ENCODE data around the gene TTC21A. TPM values are rescaled to one million over a fixed set of nuclear protein-coding genes. Genes with fewer than 3 reads are reported as not detected.

TTC21A gene
- total and polyA plus RNA-seq, 8 donors: 3.1 to 31.3 (median 6.1) TPM

- H3K4me1 ChIP-seq: peaks cover 0 to 10% (median 0%) of the 10 kb centered on the region in 3 donors
- no peak for ATAC-seq
These were observed 7.0 kb upstream of the TTC21A start for GRCh38 chr3:39100500-39100886.

GRCh38 chr3:39101022-39101689, 6.3 kb upstream of the TTC21A start:
- FAIRE-seq (no peak), DNase-seq (peak in 2 of 6 donors; percentile 49 to 51), ATAC-seq (peak; percentile 47 to 79 (median 68))
- H3K27ac ChIP-seq: no peak overlapping the region
- peak; percentile 29 to 50 (median 42) for TF ChIP-seq CTCF (IDR thresholded peaks at IDR 0.05)
- H3K4me3 ChIP-seq: no peak overlapping the region
- peaks cover 0 to 17% (median 0%) of the 10 kb centered on the region in 3 donors for H3K4me1 ChIP-seq
- WGBS, 2 donors: 77 to 84% methylated on average over 5 of the region's 5 CpGs
- H3K36me3 ChIP-seq: peaks cover 0 to 25% (median 23%) of the 10 kb centered on the region in 3 donors
- H3K9me3 ChIP-seq: no peaks in the 10 kb centered on the region
- no peaks in the 10 kb centered on the region for H3K27me3 ChIP-seq
- intact Hi-C loops (cut with DNase I): no loop called here

More at GRCh38 chr3:39100500-39100886, 7.0 kb upstream of the TTC21A start:
- WGBS, 2 donors: 86 to 92% methylated on average over 9 of the region's 9 CpGs
- DNase-seq (peak in 2 of 6 donors; percentile 47 to 57), FAIRE-seq (no peak)
- intact Hi-C loops (cut with DNase I): no loop called here
- Histone ChIP-seq H3K9me3 (no peaks in the 10 kb centered on the region), H3K27ac (no peak overlapping the region), H3K36me3 (peaks cover 0 to 25% (median 23%) of the 10 kb centered on the region in 3 donors), H3K27me3 (no peaks in the 10 kb centered on the region), H3K4me3 (no peak overlapping the region)
- TF ChIP-seq CTCF (IDR thresholded peaks at IDR 0.05): no peak

- Histone ChIP-seq H3K9me3 (no peaks in the 10 kb centered on the region), H3K4me3 (no peak overlapping the region), H3K4me1 (peaks cover 0 to 18% (median 0%) of the 10 kb centered on the region in 3 donors), H3K27ac (no peak overlapping the region), H3K27me3 (no peaks in the 10 kb centered on the region), H3K36me3 (peaks cover 0 to 25% (median 23%) of the 10 kb centered on the region in 3 donors)
- FAIRE-seq (no peak), ATAC-seq (no peak), DNase-seq (peak in 2 of 6 donors; percentile 50 to 58)
- intact Hi-C loops (cut with DNase I): no loop called here
- WGBS, 2 donors: 91 to 97% methylated on average over 8 of the region's 8 CpGs
- TF ChIP-seq CTCF (IDR thresholded peaks at IDR 0.05): no peak
These were observed 4.8 kb upstream of the TTC21A start for GRCh38 chr3:39102504-39103323.

- FAIRE-seq (no peak), DNase-seq (no peak), ATAC-seq (no peak)
- intact Hi-C loops (cut with DNase I): no loop called here
- TF ChIP-seq CTCF (IDR thresholded peaks at IDR 0.05): no peak
- Histone ChIP-seq H3K4me1 (peaks cover 0 to 20% (median 2%) of the 10 kb centered on the region in 3 donors), H3K4me3 (no peak overlapping the region), H3K36me3 (peaks cover 0 to 21% (median 18%) of the 10 kb centered on the region in 3 donors), H3K9me3 (no peaks in the 10 kb centered on the region), H3K27me3 (no peaks in the 10 kb centered on the region), H3K27ac (no peak overlapping the region)
- WGBS, 2 donors: 74 to 78% methylated on average over 4 of the region's 4 CpGs
These were observed 4.2 kb upstream of the TTC21A start for GRCh38 chr3:39103324-39103693.
